Thymus (tissue), 11 donors: Measurements from ENCODE around the gene TMEM229B. TPM values are rescaled to one million over a fixed set of nuclear protein-coding genes. Genes with fewer than 3 reads are reported as not detected.

Experiments
- DNase-seq, 9 donors: peaks; one replicate each; pipeline ENCODE4 v3.0.0-alpha.2; 2013; ENCODE audit warnings: low spot score in 9 of 9, low read depth in 6 of 9, missing footprints in 1 of 9
- H3K27ac ChIP-seq, 2 donors: one replicate each; pipeline ENCODE4 v1.5.1; 2013; ENCODE audit warnings: control low read depth in 1 of 2, low read depth in 1 of 2, low read length in 1 of 2, mild to moderate bottlenecking in 1 of 2, moderate library complexity in 1 of 2
- H3K27me3 ChIP-seq, 2 donors: one replicate each; pipeline ENCODE4 v1.5.1; 2013; ENCODE audit warnings: low read length in 1 of 2; ENCODE audit not compliant: control insufficient read depth in 2 of 2, insufficient read depth in 1 of 2
- H3K36me3 ChIP-seq, 2 donors: one replicate each; pipeline ENCODE4 v1.5.1; 2013; ENCODE audit warnings: low read length in 1 of 2, mild to moderate bottlenecking in 1 of 2, moderate library complexity in 1 of 2; ENCODE audit not compliant: control insufficient read depth in 2 of 2, insufficient read depth in 2 of 2
- H3K4me1 ChIP-seq, 2 donors: one replicate each; pipeline ENCODE4 v1.5.1; 2013; ENCODE audit warnings: low read length in 2 of 2; ENCODE audit not compliant: control insufficient read depth in 2 of 2, insufficient read depth in 2 of 2
- H3K4me3 ChIP-seq, 2 donors: one replicate each; pipeline ENCODE4 v1.5.1; 2013; ENCODE audit warnings: low read length in 2 of 2, control low read depth in 1 of 2, mild to moderate bottlenecking in 1 of 2
- H3K9me3 ChIP-seq, 2 donors: one replicate each; pipeline ENCODE4 v1.5.1; 2013; ENCODE audit warnings: low read length in 1 of 2, mild to moderate bottlenecking in 1 of 2; ENCODE audit not compliant: control insufficient read depth in 2 of 2, insufficient read depth in 1 of 2
- WGBS: extraction: QIAGEN DNeasy Blood & Tissue Kit; methylation state at CpG from one replicate; pipeline ENCODE4 v1.1.7; 2013; 5-methylcytosine and 5-hydroxymethylcytosine counted together
- polyA plus RNA-seq: library from polyadenylated mRNA; stranded (reverse); fragments of 200-250 nt; gene quantifications from one replicate; pipeline ENCODE4 v1.2.3, GENCODE V29; 2013
- total RNA-seq: library from RNA; stranded (reverse); fragments of 120-200 nt; gene quantifications from one replicate; pipeline ENCODE4 v1.2.4, GENCODE V29; 2013
- donor health status: healthy.

The TMEM229B gene
- total and polyA plus RNA-seq, 2 donors = 6.6 to 13.7 TPM

GRCh38 chr14:67426983-67427606 lies 61.4 kb downstream of the TMEM229B start:
- Histone ChIP-seq H3K9me3 (peaks cover 0 to 3% of the 10 kb centered on the region in 2 donors), H3K27ac (no peak overlapping the region), H3K4me3 (no peak overlapping the region), H3K27me3 (peaks cover 0 to 17% of the 10 kb centered on the region in 2 donors), H3K36me3 (no peaks in the 10 kb centered on the region), H3K4me1 (peaks cover 0 to 7% of the 10 kb centered on the region in 2 donors)
- 37% methylated on average over 30 of the region's 30 CpGs for WGBS
- peak; percentile 56 to 87 (median 69) for DNase-seq

- Histone ChIP-seq H3K4me1 (peaks cover 0 to 7% of the 10 kb centered on the region in 2 donors), H3K36me3 (no peaks in the 10 kb centered on the region), H3K9me3 (no peaks in the 10 kb centered on the region), H3K4me3 (no peak overlapping the region), H3K27ac (no peak overlapping the region), H3K27me3 (peaks cover 0 to 17% of the 10 kb centered on the region in 2 donors)
- DNase-seq = no peak
- WGBS = 94% methylated on average over 8 of the region's 8 CpGs
Measured at GRCh38 chr14:67426161-67426560, 62.4 kb downstream of the TMEM229B start.

- no peaks in the 10 kb centered on the region for H3K36me3 ChIP-seq
- 82% methylated on average over 4 of the region's 4 CpGs for WGBS
- no peak for DNase-seq
- no peak overlapping the region for H3K4me3 ChIP-seq
- H3K4me1 ChIP-seq = peaks cover 0 to 7% of the 10 kb centered on the region in 2 donors
- H3K9me3 ChIP-seq = no peaks in the 10 kb centered on the region
- H3K27ac ChIP-seq = no peak overlapping the region
- peaks cover 0 to 17% of the 10 kb centered on the region in 2 donors for H3K27me3 ChIP-seq
Measured at GRCh38 chr14:67425608-67426007, 62.9 kb downstream of the TMEM229B start.

- Histone ChIP-seq H3K4me3 (no peak overlapping the region), H3K4me1 (peaks cover 0 to 7% of the 10 kb centered on the region in 2 donors), H3K36me3 (no peaks in the 10 kb centered on the region), H3K27me3 (peaks cover 0 to 17% of the 10 kb centered on the region in 2 donors), H3K9me3 (no peaks in the 10 kb centered on the region), H3K27ac (no peak overlapping the region)
- no peak for DNase-seq
- WGBS = 8% methylated on average over 3 of the region's 3 CpGs
Measured at GRCh38 chr14:67424539-67424938, 64.0 kb downstream of the TMEM229B start.

GRCh38 chr14:67423424-67423823 lies 65.1 kb downstream of the TMEM229B start:
- no peaks in the 10 kb centered on the region for H3K36me3 ChIP-seq
- H3K27me3 ChIP-seq = peaks cover 0 to 19% of the 10 kb centered on the region in 2 donors
- no peak for DNase-seq
- H3K4me3 ChIP-seq = no peak overlapping the region
- no peaks in the 10 kb centered on the region for H3K9me3 ChIP-seq
- peaks cover 0 to 7% of the 10 kb centered on the region in 2 donors for H3K4me1 ChIP-seq
- H3K27ac ChIP-seq = no peak overlapping the region
- WGBS = 7% methylated on average over 2 of the region's 2 CpGs

GRCh38 chr14:67421356-67422224 lies 66.9 kb downstream of the TMEM229B start:
- Histone ChIP-seq H3K4me3 (no peak overlapping the region), H3K36me3 (no peaks in the 10 kb centered on the region), H3K27ac (no peak overlapping the region), H3K27me3 (peaks cover 0 to 16% of the 10 kb centered on the region in 2 donors), H3K4me1 (peaks cover 0 to under 1% of the 10 kb centered on the region in 2 donors), H3K9me3 (no peaks in the 10 kb centered on the region)
- no peak for DNase-seq
- 97% methylated on average over 11 of the region's 11 CpGs for WGBS

Other genes starting within 250 kb of the TMEM229B start
- 17.3 TPM for gene PALS1, start 247.3 kb downstream of the TMEM229B start, total RNA-seq
- 7.2 TPM for gene PALS1, start 247.3 kb downstream of the TMEM229B start, polyA plus RNA-seq
- gene ATP6V1D, start 128.9 kb downstream of the TMEM229B start, total RNA-seq = 103 TPM
- gene ATP6V1D, start 128.9 kb downstream of the TMEM229B start, polyA plus RNA-seq = 71.1 TPM
- gene EIF2S1, start 128.4 kb downstream of the TMEM229B start, total RNA-seq = 130 TPM
- gene EIF2S1, start 128.4 kb downstream of the TMEM229B start, polyA plus RNA-seq = 42.7 TPM
- 34.0 TPM for gene PLEK2, start 76.6 kb downstream of the TMEM229B start, total RNA-seq
- gene PLEK2, start 76.6 kb downstream of the TMEM229B start, polyA plus RNA-seq = 22.0 TPM
- 2.0 TPM for gene PLEKHH1, start 44.6 kb upstream of the TMEM229B start, total RNA-seq
- 10.7 TPM for gene PLEKHH1, start 44.6 kb upstream of the TMEM229B start, polyA plus RNA-seq
- 20.7 TPM for gene PIGH, start 111.5 kb upstream of the TMEM229B start, total RNA-seq
- 43.5 TPM for gene PIGH, start 111.5 kb upstream of the TMEM229B start, polyA plus RNA-seq
- gene ARG2, start 131.2 kb upstream of the TMEM229B start, total RNA-seq = 2.4 TPM
- 27.8 TPM for gene ARG2, start 131.2 kb upstream of the TMEM229B start, polyA plus RNA-seq
- 37.1 TPM for gene VTI1B, start 185.9 kb upstream of the TMEM229B start, total RNA-seq
- 71.0 TPM for gene VTI1B, start 185.9 kb upstream of the TMEM229B start, polyA plus RNA-seq
- gene RDH11, start 207.0 kb upstream of the TMEM229B start, total RNA-seq = 36.8 TPM
- gene RDH11, start 207.0 kb upstream of the TMEM229B start, polyA plus RNA-seq = 39.1 TPM
- gene RDH12, start 213.2 kb upstream of the TMEM229B start, total RNA-seq = 0.24 TPM
- gene RDH12, start 213.2 kb upstream of the TMEM229B start, polyA plus RNA-seq = 3.4 TPM